ENCODE results near the gene MAPKAP1. TPM values are rescaled to one million over a fixed set of nuclear protein-coding genes. Genes with fewer than 3 reads are reported as not detected.

MAPKAP1 gene
- polyA plus RNA-seq, 1 donor = 46.8 TPM

DNA sequence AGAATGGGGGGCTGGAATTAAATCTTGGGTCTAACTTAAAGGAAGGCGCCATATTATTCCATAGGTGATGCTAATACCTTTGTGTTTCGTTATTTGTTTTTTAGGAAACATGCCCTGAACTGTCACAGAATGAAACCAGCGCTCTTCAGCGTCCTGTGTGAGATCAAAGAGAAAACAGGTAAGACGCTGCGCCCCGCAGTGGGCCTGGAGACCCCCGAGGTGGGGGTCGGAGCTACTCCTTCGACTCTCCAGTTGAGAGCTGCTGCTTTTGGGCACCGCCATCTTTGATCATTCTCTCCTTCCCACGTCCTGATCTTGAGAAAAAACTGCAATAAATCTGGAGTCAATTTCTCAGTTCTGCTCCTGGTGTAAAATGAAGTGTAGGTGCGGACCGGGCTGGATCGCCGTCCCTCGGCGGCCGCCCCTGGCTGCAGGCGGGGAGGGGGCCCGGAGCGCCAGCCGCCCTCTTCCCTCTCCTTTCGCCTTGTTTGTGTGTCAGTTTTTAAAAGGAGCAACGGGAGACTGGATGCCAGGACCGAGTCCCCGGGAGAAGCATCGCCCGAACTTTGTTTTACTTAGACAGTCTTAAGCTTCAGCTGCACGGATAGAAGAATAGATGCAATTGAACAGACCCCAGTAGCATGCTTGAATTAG, 41.6 kb upstream of the MAPKAP1 start:
- WGBS (ENCODE audit: insufficient coverage, low lambda C conversion rate) = 50% methylated on average over 2 of the region's 30 CpGs
- no peak for DNase-seq
- peaks cover 11% of the 10 kb centered on the region for H3K4me1 ChIP-seq (ENCODE audit: control insufficient read depth, insufficient read depth, low read length)
- peaks cover 31% of the 10 kb centered on the region for H3K27me3 ChIP-seq (ENCODE audit: control insufficient read depth, insufficient read depth, low read length)
- peak overlapping the region; percentile 65 for H3K4me3 ChIP-seq (ENCODE audit: low read length)
- H3K9me3 ChIP-seq (ENCODE audit: control insufficient read depth, low read depth, low read length) = peaks cover 5% of the 10 kb centered on the region
- H3K36me3 ChIP-seq (ENCODE audit: control insufficient read depth, insufficient read depth, low read length) = no peaks in the 10 kb centered on the region
- no peak overlapping the region for H3K27ac ChIP-seq (ENCODE audit: low read length)

DNA sequence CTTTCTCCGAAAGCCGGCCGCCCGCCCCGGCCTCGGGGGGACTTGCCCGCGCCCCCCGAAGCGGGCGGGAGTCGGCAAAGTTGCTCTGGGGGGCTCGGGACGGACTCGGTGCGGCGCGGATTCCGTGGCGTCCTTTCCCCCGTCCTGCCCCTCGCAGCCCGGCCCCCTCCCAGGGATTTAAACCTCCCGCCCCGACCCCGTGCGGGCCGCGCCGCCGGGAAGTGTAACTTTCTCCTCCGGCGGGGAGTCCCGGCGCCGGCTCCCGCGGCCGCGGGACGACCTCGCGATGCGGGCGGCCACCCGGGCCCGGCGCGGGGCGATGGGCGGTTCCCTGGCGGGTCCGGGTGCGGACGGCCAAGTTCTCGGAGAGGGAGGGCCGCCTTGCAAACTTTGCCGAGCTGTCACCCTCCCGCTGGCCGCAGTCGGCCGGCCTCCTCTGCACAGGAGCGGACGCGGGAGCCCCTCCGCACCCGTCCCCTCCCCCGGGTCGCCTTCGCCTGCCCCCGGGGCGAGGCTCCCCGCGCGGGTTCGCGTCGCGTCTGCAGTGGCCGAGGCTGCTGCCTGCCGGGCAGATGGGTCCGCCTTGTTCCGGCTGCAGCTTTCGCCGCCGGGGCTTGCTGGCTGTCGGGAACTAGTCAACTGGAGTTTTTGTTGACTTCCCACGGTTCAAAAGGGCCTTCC, 40.9 kb upstream of the MAPKAP1 start:
- H3K36me3 ChIP-seq (ENCODE audit: control insufficient read depth, insufficient read depth, low read length) = no peaks in the 10 kb centered on the region
- H3K4me3 ChIP-seq (ENCODE audit: low read length) = peak overlapping the region; percentile 65
- DNase-seq = peak in 1 of 2 donors; percentile 41
- WGBS (ENCODE audit: insufficient coverage, low lambda C conversion rate) = no CpG with 5 or more reads among the region's 88 CpGs
- H3K9me3 ChIP-seq (ENCODE audit: control insufficient read depth, low read depth, low read length) = peaks cover 5% of the 10 kb centered on the region
- H3K4me1 ChIP-seq (ENCODE audit: control insufficient read depth, insufficient read depth, low read length) = peaks cover 11% of the 10 kb centered on the region
- no peak overlapping the region for H3K27ac ChIP-seq (ENCODE audit: low read length)
- peaks cover 35% of the 10 kb centered on the region for H3K27me3 ChIP-seq (ENCODE audit: control insufficient read depth, insufficient read depth, low read length)

DNA sequence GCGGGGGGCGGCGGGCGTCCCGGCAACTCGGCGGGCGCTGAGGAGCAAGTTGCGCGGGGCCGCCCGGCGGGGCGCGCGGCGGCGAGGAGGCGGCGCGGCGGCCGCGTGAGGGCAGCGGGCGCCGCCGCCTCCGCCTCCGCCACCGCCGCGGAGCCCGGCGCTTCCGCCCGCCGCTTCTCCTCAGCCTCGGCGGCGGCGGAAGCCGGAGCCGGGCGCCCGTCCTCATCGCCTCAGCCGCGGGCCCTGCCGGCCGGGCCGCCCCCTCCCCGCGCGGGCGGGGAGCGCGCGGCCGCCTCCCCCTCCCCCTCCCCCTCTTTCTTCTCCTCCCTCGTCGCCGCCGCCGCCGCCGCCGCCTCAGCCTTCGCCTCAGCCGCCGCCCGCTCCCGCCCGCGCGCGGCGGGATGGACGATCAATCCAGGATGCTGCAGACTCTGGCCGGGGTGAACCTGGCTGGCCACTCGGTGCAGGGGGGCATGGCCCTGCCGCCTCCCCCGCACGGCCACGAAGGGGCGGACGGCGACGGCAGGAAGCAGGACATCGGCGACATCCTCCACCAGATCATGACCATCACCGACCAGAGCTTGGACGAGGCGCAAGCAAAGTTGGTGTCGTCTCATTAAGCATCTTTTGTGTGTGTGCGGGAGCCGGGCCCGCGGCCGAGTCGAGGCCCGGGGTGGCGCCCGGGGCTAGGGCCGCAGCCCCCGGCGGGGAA, 40.2 kb upstream of the MAPKAP1 start, which contains the start of gene PBX3:
TSS of gene PBX3 (plus strand) at position 321 of the 712 bp plus-strand sequence.
- peaks cover 5% of the 10 kb centered on the region for H3K9me3 ChIP-seq (ENCODE audit: control insufficient read depth, low read depth, low read length)
- no peaks in the 10 kb centered on the region for H3K36me3 ChIP-seq (ENCODE audit: control insufficient read depth, insufficient read depth, low read length)
- H3K27ac ChIP-seq (ENCODE audit: low read length) = peak within 1 kb of the TSS; percentile 66
- H3K4me3 ChIP-seq (ENCODE audit: low read length) = peak within 1 kb of the TSS; percentile 65
- peaks cover 36% of the 10 kb centered on the region for H3K27me3 ChIP-seq (ENCODE audit: control insufficient read depth, insufficient read depth, low read length)
- WGBS (ENCODE audit: insufficient coverage, low lambda C conversion rate) = no CpG with 5 or more reads among the region's 107 CpGs
- H3K4me1 ChIP-seq (ENCODE audit: control insufficient read depth, insufficient read depth, low read length) = peaks cover 11% of the 10 kb centered on the region
- DNase-seq = peak; percentile 16 to 72

DNA sequence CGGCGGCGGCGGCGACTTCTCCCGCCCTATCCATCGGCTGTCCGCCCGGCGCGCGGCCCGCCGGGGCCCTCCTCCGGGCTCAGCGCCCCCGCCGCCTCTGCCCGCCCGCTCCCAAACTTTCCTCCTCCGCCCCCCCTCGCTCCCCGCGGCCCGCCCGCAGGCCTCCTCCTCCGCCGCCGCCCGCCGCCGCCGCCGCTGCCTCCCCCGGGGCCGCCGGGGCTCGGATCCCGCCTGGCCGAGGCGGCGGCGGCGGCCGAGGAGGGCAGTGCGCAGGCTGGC, 39.7 kb upstream of the MAPKAP1 start:
- no peaks in the 10 kb centered on the region for H3K36me3 ChIP-seq (ENCODE audit: control insufficient read depth, insufficient read depth, low read length)
- peaks cover 5% of the 10 kb centered on the region for H3K9me3 ChIP-seq (ENCODE audit: control insufficient read depth, low read depth, low read length)
- H3K27ac ChIP-seq (ENCODE audit: low read length) = no peak overlapping the region
- WGBS (ENCODE audit: insufficient coverage, low lambda C conversion rate) = no CpG with 5 or more reads among the region's 46 CpGs
- H3K27me3 ChIP-seq (ENCODE audit: control insufficient read depth, insufficient read depth, low read length) = peaks cover 40% of the 10 kb centered on the region
- H3K4me3 ChIP-seq (ENCODE audit: low read length) = no peak overlapping the region
- H3K4me1 ChIP-seq (ENCODE audit: control insufficient read depth, insufficient read depth, low read length) = peaks cover 11% of the 10 kb centered on the region
- no peak for DNase-seq

- DNase-seq = peak; percentile 87 to 94
- Histone ChIP-seq H3K4me1 (ENCODE audit: control insufficient read depth, insufficient read depth, low read length) (peaks cover 11% of the 10 kb centered on the region), H3K36me3 (ENCODE audit: control insufficient read depth, insufficient read depth, low read length) (no peaks in the 10 kb centered on the region), H3K4me3 (ENCODE audit: low read length) (peak overlapping the region; percentile 62), H3K9me3 (ENCODE audit: control insufficient read depth, low read depth, low read length) (peaks cover 5% of the 10 kb centered on the region), H3K27ac (ENCODE audit: low read length) (peak overlapping the region; percentile 66), H3K27me3 (ENCODE audit: control insufficient read depth, insufficient read depth, low read length) (peaks cover 44% of the 10 kb centered on the region)
- no CpG with 5 or more reads among the region's 79 CpGs for WGBS (ENCODE audit: insufficient coverage, low lambda C conversion rate)
Observed at GRCh38 chr9:125746017-125746773, 39.2 kb upstream of the MAPKAP1 start.

GRCh38 chr9:125745682-125746016, 38.6 kb upstream of the MAPKAP1 start:
- DNase-seq = no peak
- 19% methylated on average over 4 of the region's 6 CpGs for WGBS (ENCODE audit: insufficient coverage, low lambda C conversion rate)
- peaks cover 11% of the 10 kb centered on the region for H3K4me1 ChIP-seq (ENCODE audit: control insufficient read depth, insufficient read depth, low read length)
- H3K9me3 ChIP-seq (ENCODE audit: control insufficient read depth, low read depth, low read length) = peaks cover 5% of the 10 kb centered on the region
- H3K36me3 ChIP-seq (ENCODE audit: control insufficient read depth, insufficient read depth, low read length) = no peaks in the 10 kb centered on the region
- peak overlapping the region; percentile 66 for H3K27ac ChIP-seq (ENCODE audit: low read length)
- peaks cover 44% of the 10 kb centered on the region for H3K27me3 ChIP-seq (ENCODE audit: control insufficient read depth, insufficient read depth, low read length)
- H3K4me3 ChIP-seq (ENCODE audit: low read length) = peak overlapping the region; percentile 62

DNA sequence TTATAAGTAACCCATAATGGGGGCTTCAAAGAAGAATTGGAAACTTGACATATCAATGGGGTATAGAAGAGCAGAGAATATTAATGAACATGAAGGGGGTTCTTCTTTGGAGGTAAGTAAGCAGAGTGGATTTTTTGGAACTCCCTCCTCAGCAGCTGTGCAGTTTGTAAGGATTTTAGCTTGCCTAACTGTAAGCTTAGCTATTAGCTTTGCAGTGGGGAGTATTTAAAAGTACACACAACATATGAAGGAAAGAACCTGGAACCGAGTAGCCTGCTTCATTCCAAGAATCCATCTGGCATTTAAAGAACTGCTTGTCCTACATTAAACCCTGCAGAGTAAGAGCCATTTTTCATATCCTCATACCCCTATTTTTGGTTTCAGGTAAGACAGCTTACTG, 38.0 kb upstream of the MAPKAP1 start:
- Histone ChIP-seq H3K4me3 (ENCODE audit: low read length) (no peak overlapping the region), H3K9me3 (ENCODE audit: control insufficient read depth, low read depth, low read length) (peaks cover 5% of the 10 kb centered on the region), H3K4me1 (ENCODE audit: control insufficient read depth, insufficient read depth, low read length) (peaks cover 11% of the 10 kb centered on the region), H3K27ac (ENCODE audit: low read length) (no peak overlapping the region), H3K36me3 (ENCODE audit: control insufficient read depth, insufficient read depth, low read length) (no peaks in the 10 kb centered on the region), H3K27me3 (ENCODE audit: control insufficient read depth, insufficient read depth, low read length) (peaks cover 40% of the 10 kb centered on the region)
- WGBS (ENCODE audit: insufficient coverage, low lambda C conversion rate) = no CpG with 5 or more reads among the region's 1 CpG
- no peak for DNase-seq

DNA sequence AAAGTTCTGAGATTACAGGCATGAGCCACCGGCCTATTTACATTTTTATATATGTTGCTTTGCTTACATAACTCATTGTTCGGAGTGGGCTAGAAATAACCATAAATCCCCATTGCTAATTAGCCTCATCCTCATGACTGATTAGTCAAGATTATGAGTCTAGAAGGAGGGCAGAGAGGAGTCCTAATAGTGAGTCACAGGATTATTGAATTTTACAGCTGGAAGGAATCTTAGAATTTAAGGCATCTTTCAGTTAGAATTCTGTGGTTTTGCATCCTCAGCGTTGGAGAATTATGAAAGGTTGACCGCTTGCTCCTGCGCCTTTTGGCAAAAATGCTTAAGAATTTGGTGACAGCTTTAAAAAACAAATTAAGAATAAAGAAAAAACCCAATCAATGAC, 37.6 kb upstream of the MAPKAP1 start:
- H3K36me3 ChIP-seq (ENCODE audit: control insufficient read depth, insufficient read depth, low read length) = no peaks in the 10 kb centered on the region
- no peak for DNase-seq
- peaks cover 11% of the 10 kb centered on the region for H3K4me1 ChIP-seq (ENCODE audit: control insufficient read depth, insufficient read depth, low read length)
- H3K9me3 ChIP-seq (ENCODE audit: control insufficient read depth, low read depth, low read length) = peaks cover 5% of the 10 kb centered on the region
- WGBS (ENCODE audit: insufficient coverage, low lambda C conversion rate) = 100% methylated on average over 1 of the region's 5 CpGs
- H3K4me3 ChIP-seq (ENCODE audit: low read length) = no peak overlapping the region
- H3K27ac ChIP-seq (ENCODE audit: low read length) = no peak overlapping the region
- H3K27me3 ChIP-seq (ENCODE audit: control insufficient read depth, insufficient read depth, low read length) = peaks cover 39% of the 10 kb centered on the region

GRCh38 chr9:125743682-125744428, 36.8 kb upstream of the MAPKAP1 start:
- Histone ChIP-seq H3K27me3 (ENCODE audit: control insufficient read depth, insufficient read depth, low read length) (peaks cover 38% of the 10 kb centered on the region), H3K4me1 (ENCODE audit: control insufficient read depth, insufficient read depth, low read length) (peaks cover 11% of the 10 kb centered on the region), H3K27ac (ENCODE audit: low read length) (no peak overlapping the region), H3K36me3 (ENCODE audit: control insufficient read depth, insufficient read depth, low read length) (no peaks in the 10 kb centered on the region), H3K4me3 (ENCODE audit: low read length) (no peak overlapping the region), H3K9me3 (ENCODE audit: control insufficient read depth, low read depth, low read length) (peaks cover 5% of the 10 kb centered on the region)
- no peak for DNase-seq
- no CpG with 5 or more reads among the region's 5 CpGs for WGBS (ENCODE audit: insufficient coverage, low lambda C conversion rate)

DNA sequence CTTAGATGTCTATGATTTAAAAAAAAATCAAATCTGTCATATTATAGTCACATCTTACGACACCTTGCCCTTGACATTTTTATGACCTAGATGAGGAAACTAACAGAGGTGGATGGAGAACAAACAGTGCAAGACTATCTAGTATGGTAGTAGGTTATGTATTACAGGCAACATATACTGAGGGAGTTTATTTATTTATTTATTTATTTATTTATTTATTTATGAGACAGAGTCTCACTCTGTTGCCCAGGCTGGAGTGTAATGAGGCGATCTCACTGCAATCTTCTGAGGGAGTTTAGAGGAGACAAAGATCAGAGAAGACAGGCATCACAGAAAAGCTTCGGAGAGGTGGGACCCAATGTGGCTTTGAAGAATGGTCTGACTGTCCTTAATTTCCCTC, 35.6 kb upstream of the MAPKAP1 start:
- Histone ChIP-seq H3K27me3 (ENCODE audit: control insufficient read depth, insufficient read depth, low read length) (peaks cover 31% of the 10 kb centered on the region), H3K4me1 (ENCODE audit: control insufficient read depth, insufficient read depth, low read length) (peaks cover 8% of the 10 kb centered on the region)

More for the DNA sequence above, 35.6 kb upstream of the MAPKAP1 start:
- Histone ChIP-seq H3K36me3 (ENCODE audit: control insufficient read depth, insufficient read depth, low read length) (no peaks in the 10 kb centered on the region), H3K27ac (ENCODE audit: low read length) (no peak overlapping the region), H3K9me3 (ENCODE audit: control insufficient read depth, low read depth, low read length) (peaks cover 5% of the 10 kb centered on the region), H3K4me3 (ENCODE audit: low read length) (no peak overlapping the region)
- no peak for DNase-seq
- 40% methylated on average over 1 of the region's 3 CpGs for WGBS (ENCODE audit: insufficient coverage, low lambda C conversion rate)
